ENCODE data around the gene TTC32.
A peak's percentile ranks its signal among the peaks of the same experiment; 100 is the strongest.

The TTC32 gene

DNA sequence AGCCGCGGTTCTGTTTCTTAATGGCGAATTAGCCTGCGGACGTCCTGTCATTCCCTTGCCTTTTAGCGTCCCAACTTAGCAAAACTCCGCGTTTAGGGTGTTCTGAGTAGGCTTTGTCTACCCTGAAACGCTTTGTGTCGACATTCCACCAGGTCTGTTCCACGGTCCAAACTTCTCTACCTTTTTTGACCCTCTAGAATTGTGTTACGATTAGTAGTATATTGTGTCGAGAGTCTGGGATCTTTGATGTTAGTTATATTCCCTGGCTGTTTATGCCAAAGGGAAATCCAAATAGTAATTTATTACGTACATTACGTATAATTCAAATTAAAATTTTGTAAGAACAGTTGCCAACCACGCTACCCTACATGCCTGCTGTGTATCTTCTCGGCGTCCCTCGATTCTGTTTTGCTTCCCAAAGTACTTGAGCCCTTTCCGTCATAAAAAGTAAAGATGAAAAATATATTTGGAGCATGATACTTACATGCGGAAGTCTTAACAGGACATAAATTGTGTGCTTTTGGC, 495 bp upstream of the TTC32 start:
- Histone ChIP-seq H3K27ac (ENCODE audit: low read length) (peak overlapping the region; percentile 66; the same call in 1 of the 2 replicates), H3K27me3 (replicated peaks; ENCODE audit: insufficient read depth, low read length) (no peaks in the 10 kb centered on the region), H3K36me3 (replicated peaks; ENCODE audit: insufficient read depth, low read length) (no peaks in the 10 kb centered on the region), H3K79me2 (ENCODE audit: low read length) (peaks cover 37% of the 10 kb centered on the region), H3K4me1 (ENCODE audit: low read length) (peaks cover 17% of the 10 kb centered on the region), H3K9me2 (replicated peaks; ENCODE audit: insufficient read depth, low read length) (no peaks in the 10 kb centered on the region), H2AFZ (ENCODE audit: low read length) (peak overlapping the region; percentile 85), H3K4me3 (ENCODE audit: low read length) (peak overlapping the region; percentile 97), H4K20me1 (ENCODE audit: insufficient read depth, low read length) (0 out of 2 replicates have a peak, but pooled peaks cover 3% of the 10 kb centered on the region), H3K4me2 (ENCODE audit: low read depth, low read length) (peak overlapping the region; percentile 92), H3F3A (ENCODE audit: insufficient read depth, low read length) (peaks cover 29% of the 10 kb centered on the region), H3K9ac (ENCODE audit: low read length) (peak overlapping the region; percentile 75), H3K9me3 (replicated peaks; ENCODE audit: insufficient read depth, low read length) (no peaks in the 10 kb centered on the region)
- TF ChIP-seq EZH2 (optimal IDR thresholded peaks at IDR 0.05; ENCODE audit: low read depth, low read length) (no peak), EZH2phosphoT487 (IDR thresholded peaks at IDR 0.05; ENCODE audit: low read length) (no peak), CTCF (IDR thresholded peaks at IDR 0.05; ENCODE audit: low read length) (no peak)
- no peak for DNase-seq

DNA sequence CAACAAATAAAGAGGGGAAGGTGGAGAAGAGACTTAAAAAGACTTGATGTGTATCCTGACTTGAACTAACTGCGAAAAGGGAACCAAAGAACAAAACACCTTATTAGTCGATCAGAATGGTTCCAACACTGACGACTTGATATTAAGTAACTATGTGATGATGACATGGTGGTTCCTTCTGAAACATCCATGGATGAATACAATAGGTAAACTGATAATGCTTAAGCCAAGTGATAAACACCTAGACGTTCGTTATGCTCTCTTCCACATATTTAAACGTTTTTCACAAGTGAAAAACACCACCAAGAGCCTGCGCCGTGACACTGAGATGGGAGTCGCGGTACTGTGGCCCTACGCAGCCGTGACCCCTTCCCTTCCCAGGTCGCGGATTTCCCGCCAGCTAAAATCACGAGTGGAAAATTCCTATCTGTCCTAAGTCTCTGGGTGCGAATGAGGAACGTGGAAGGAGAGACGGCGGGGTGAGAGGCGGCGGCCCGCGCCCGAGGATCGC, 797 bp downstream of the TTC32 start:
- Histone ChIP-seq H3K27me3 (replicated peaks; ENCODE audit: insufficient read depth, low read length) (no peaks in the 10 kb centered on the region), H3K9me2 (replicated peaks; ENCODE audit: insufficient read depth, low read length) (no peaks in the 10 kb centered on the region), H4K20me1 (ENCODE audit: insufficient read depth, low read length) (0 out of 2 replicates have a peak, but pooled peaks cover 3% of the 10 kb centered on the region), H3K36me3 (replicated peaks; ENCODE audit: insufficient read depth, low read length) (no peaks in the 10 kb centered on the region), H3K27ac (ENCODE audit: low read length) (peak overlapping the region; percentile 66; the same call in 1 of the 2 replicates), H3K9ac (ENCODE audit: low read length) (peak overlapping the region; percentile 75), H3K4me1 (ENCODE audit: low read length) (peaks cover 10% of the 10 kb centered on the region), H3K9me3 (replicated peaks; ENCODE audit: insufficient read depth, low read length) (no peaks in the 10 kb centered on the region), H3F3A (ENCODE audit: insufficient read depth, low read length) (peaks cover 23% of the 10 kb centered on the region), H3K79me2 (ENCODE audit: low read length) (peaks cover 37% of the 10 kb centered on the region), H3K4me3 (ENCODE audit: low read length) (peak overlapping the region; percentile 97), H2AFZ (ENCODE audit: low read length) (peak overlapping the region; percentile 85), H3K4me2 (ENCODE audit: low read depth, low read length) (peak overlapping the region; percentile 92)
- peak; percentile 12 for DNase-seq
- TF ChIP-seq EZH2phosphoT487 (IDR thresholded peaks at IDR 0.05; ENCODE audit: low read length) (no peak), EZH2 (optimal IDR thresholded peaks at IDR 0.05; ENCODE audit: low read depth, low read length) (no peak), CTCF (IDR thresholded peaks at IDR 0.05; ENCODE audit: low read length) (no peak)

- peak; percentile 56 for DNase-seq
- Histone ChIP-seq H3K9ac (ENCODE audit: low read length) (peak overlapping the region; percentile 75), H3F3A (ENCODE audit: insufficient read depth, low read length) (peaks cover 16% of the 10 kb centered on the region)
Observed at GRCh38 chr2:19899985-19900930, 1.5 kb downstream of the TTC32 start.

More at GRCh38 chr2:19899985-19900930, 1.5 kb downstream of the TTC32 start:
- no peaks in the 10 kb centered on the region for H3K36me3 ChIP-seq (replicated peaks; ENCODE audit: insufficient read depth, low read length)
- TF ChIP-seq CTCF (IDR thresholded peaks at IDR 0.05; ENCODE audit: low read length) (no peak), EZH2 (optimal IDR thresholded peaks at IDR 0.05; ENCODE audit: low read depth, low read length) (no peak), EZH2phosphoT487 (IDR thresholded peaks at IDR 0.05; ENCODE audit: low read length) (no peak)
- H3K4me1 ChIP-seq (ENCODE audit: low read length), result peaks cover 4% of the 10 kb centered on the region; the same call in 1 of the 2 replicates
- peak overlapping the region; percentile 85 for H2AFZ ChIP-seq (ENCODE audit: low read length)
- H4K20me1 ChIP-seq (ENCODE audit: insufficient read depth, low read length), result 0 out of 2 replicates have a peak, but pooled peaks cover 3% of the 10 kb centered on the region
- H3K4me2 ChIP-seq (ENCODE audit: low read depth, low read length), result peak overlapping the region; percentile 92
- H3K27ac ChIP-seq (ENCODE audit: low read length), result peak overlapping the region; percentile 66; the same call in 1 of the 2 replicates
- no peaks in the 10 kb centered on the region for H3K9me3 ChIP-seq (replicated peaks; ENCODE audit: insufficient read depth, low read length)
- no peaks in the 10 kb centered on the region for H3K27me3 ChIP-seq (replicated peaks; ENCODE audit: insufficient read depth, low read length)
- H3K9me2 ChIP-seq (replicated peaks; ENCODE audit: insufficient read depth, low read length), result no peaks in the 10 kb centered on the region
- H3K4me3 ChIP-seq (ENCODE audit: low read length), result peak overlapping the region; percentile 97
- H3K79me2 ChIP-seq (ENCODE audit: low read length), result peaks cover 37% of the 10 kb centered on the region
